Endothelial cell of umbilical vein (primary cell): ENCODE results near the gene CFD. TPM values are rescaled to one million over a fixed set of nuclear protein-coding genes. Genes with fewer than 3 reads are reported as not detected.

Experiments
- BruUV-seq: library from RNA; stranded (reverse); fragments of 400-500 nt; replicated peaks from 2 replicates; lab custom pipeline; 2021; lab: Mats Ljungman, UMichigan
- CTCF ChIA-PET: fragments of 300-600, 350-600 bp; sonication (Branson Sonifier 250); formaldehyde crosslinking; loops from one replicate; lab custom pipeline; 2021; ENCODE audit warnings: antibody characterized with exemption, inconsistent platforms; lab: Charles Lee
- POLR2A ChIA-PET: fragments of 300-600, 350-600 bp; sonication (Branson Sonifier 250); formaldehyde crosslinking; loops from one replicate; lab custom pipeline; 2021; ENCODE audit warnings: antibody characterized with exemption, inconsistent platforms; lab: Charles Lee
- DNase-seq: peaks from one replicate; pipeline ENCODE4 v3.0.0-alpha.2; 2011; ENCODE audit warnings: low read depth, low spot score
- FAIRE-seq: peaks from 2 replicates; lab custom pipeline; 2011; peaks lifted over from hg19 to GRCh38; lab: Jason Lieb, UNC
- H2AFZ ChIP-seq: 2 replicates; pipeline ENCODE4 v1.6.0; 2012; ENCODE audit warnings: low read depth, low read length, control low read depth, inconsistent platforms
- H3K27ac ChIP-seq: 2 replicates; pipeline ENCODE4 v1.5.1; 2011; ENCODE audit warnings: low read depth, mild to moderate bottlenecking, control low read depth, low read length, moderate library complexity; ENCODE audit not compliant: insufficient read depth
- H3K27me3 ChIP-seq, 2 experiments: 2 replicates each; pipeline versions ENCODE4 v1.6.0 to v1.6.1; 2011; ENCODE audit warnings: low read length in 2 of 2, mixed read lengths in 1 of 2; ENCODE audit not compliant: control insufficient read depth in 2 of 2, insufficient read depth in 2 of 2
- H3K36me3 ChIP-seq, 2 experiments: 2 replicates in 1 of 2; 3 replicates in 1 of 2; pipeline ENCODE4 v1.5.1; 2011; ENCODE audit warnings: low read length in 2 of 2, mild to moderate bottlenecking in 1 of 2, moderate library complexity in 1 of 2; ENCODE audit not compliant: control insufficient read depth in 2 of 2, insufficient read depth in 2 of 2; ENCODE audit errors: extremely low read depth in 1 of 2
- H3K4me1 ChIP-seq: 3 replicates; pipeline ENCODE4 v1.5.1; 2011; ENCODE audit warnings: mild to moderate bottlenecking, low read length; ENCODE audit not compliant: control insufficient read depth, insufficient read depth; ENCODE audit errors: extremely low read depth
- H3K4me2 ChIP-seq: 2 replicates; pipeline ENCODE4 v1.6.1; 2011; ENCODE audit warnings: low read length, control low read depth, mixed read lengths; ENCODE audit not compliant: insufficient read depth
- H3K4me3 ChIP-seq, 3 experiments: fragments of 200-600 bp in 1 of 3; sonication (generic), shearing (Covaris generic) in 1 of 3; replicated peaks in 1 of 3; 2 replicates each; pipeline ENCODE4 v1.5.1; 2011 to 2016; ENCODE audit warnings: control low read depth in 3 of 3, low read length in 3 of 3, mild to moderate bottlenecking in 2 of 3, inconsistent platforms in 1 of 3, low read depth in 1 of 3, moderate library complexity in 1 of 3; ENCODE audit not compliant: insufficient read depth in 1 of 3
- H3K79me2 ChIP-seq: 2 replicates; pipeline ENCODE4 v1.6.0; 2012; ENCODE audit warnings: low read length, inconsistent platforms; ENCODE audit not compliant: control insufficient read depth, insufficient read depth
- H3K9ac ChIP-seq: replicated peaks from 2 replicates; pipeline ENCODE3; 2011; ENCODE audit warnings: low read length, control low read depth; ENCODE audit not compliant: insufficient read depth; ENCODE audit errors: extremely low read depth
- H3K9me1 ChIP-seq: replicated peaks from 3 replicates; pipeline ENCODE4 v1.6.0; 2011; ENCODE audit warnings: mild to moderate bottlenecking, low read length; ENCODE audit not compliant: control insufficient read depth, insufficient read depth; ENCODE audit errors: extremely low read depth
- H3K9me3 ChIP-seq: replicated peaks from 2 replicates; pipeline ENCODE4 v1.5.1; 2012; ENCODE audit warnings: low read length, inconsistent platforms; ENCODE audit not compliant: control insufficient read depth, insufficient read depth
- H4K20me1 ChIP-seq: replicated peaks from 2 replicates; pipeline ENCODE3; 2011; ENCODE audit warnings: mild to moderate bottlenecking, low read length; ENCODE audit not compliant: control insufficient read depth, insufficient read depth; ENCODE audit errors: extremely low read depth
- EZH2 ChIP-seq: IDR thresholded peaks from 2 replicates; pipeline ENCODE4 v1.6.1; 2012; ENCODE audit warnings: borderline replicate concordance, low read depth, mild to moderate bottlenecking, moderate library complexity, low read length, inconsistent platforms; ENCODE audit not compliant: severe bottlenecking
- FOS ChIP-seq: IDR thresholded peaks from 2 replicates; pipeline ENCODE4 v1.6.1; 2011; ENCODE audit warnings: mild to moderate bottlenecking, low read length, moderate library complexity, borderline replicate concordance; ENCODE audit not compliant: insufficient read depth
- GATA2 ChIP-seq: IDR thresholded peaks from 2 replicates; pipeline ENCODE4 v1.7.0; 2011; ENCODE audit warnings: low read depth, mild to moderate bottlenecking, moderate library complexity, mixed read lengths, low read length; ENCODE audit not compliant: insufficient read length, insufficient read depth
- JUN ChIP-seq: IDR thresholded peaks from 2 replicates; pipeline ENCODE4 v1.6.1; 2011; ENCODE audit warnings: borderline replicate concordance, low read depth; ENCODE audit not compliant: insufficient read length, insufficient read depth
- MYC ChIP-seq: IDR thresholded peaks from one replicate; pipeline ENCODE4 v1.6.1; 2011; ENCODE audit warnings: mild to moderate bottlenecking, low read depth, low read length
- POLR2A ChIP-seq: IDR thresholded peaks from 2 replicates; pipeline ENCODE4 v1.6.1; 2012; ENCODE audit warnings: low read depth, mild to moderate bottlenecking, control low read depth, low read length
- POLR2AphosphoS5 ChIP-seq: IDR thresholded peaks from 2 replicates; pipeline ENCODE4 v1.6.1; 2012; ENCODE audit warnings: low read depth, mild to moderate bottlenecking, control low read depth, low read length, moderate library complexity; ENCODE audit not compliant: insufficient read depth
- dilution Hi-C: fragments of 300-500 bp; cut with MboI; formaldehyde crosslinking; loops from one replicate; pipeline ENCODE4 v1.15.0; 2019; ENCODE audit warnings: low sequenced_read_pairs; ENCODE audit not compliant: extremely low pct_ligation_motif_present
- intact Hi-C: fragments of 100-400 bp; cut with micrococcal nuclease; formaldehyde crosslinking; loops from one replicate; pipeline ENCODE4 v1.10.0; 2022
- polyA plus RNA-seq, 4 experiments: library from polyadenylated mRNA; depleted of rRNA in 3 of 4; stranded (reverse) in 3 of 4; unstranded in 1 of 4; fragments of >200 nt; gene quantifications; 2 replicates each; pipeline versions ENCODE4 v1.2.1 to v1.2.3, GENCODE V29; 2011 to 2012; ENCODE audit warnings: missing spikeins in 1 of 4
- total RNA-seq: library from RNA; stranded (reverse); gene quantifications from 2 replicates; pipeline ENCODE4 v1.2.3, GENCODE V29; 2021
- TF ChIP-seq, protein P1 (sequence below), 2 donors: IDR thresholded peaks; 1 replicate in 1 of 2; 2 replicates in 1 of 2; pipeline ENCODE4 v1.5.1; 2011; ENCODE audit warnings: low read length in 2 of 2, mild to moderate bottlenecking in 2 of 2, moderate library complexity in 2 of 2, control low read depth in 1 of 2, inconsistent platforms in 1 of 2, low read depth in 1 of 2; ENCODE audit not compliant: insufficient read depth in 1 of 2; ENCODE audit errors: extremely low read depth in 1 of 2
- TF ChIP-seq, protein P2 (sequence below): IDR thresholded peaks from 2 replicates; pipeline ENCODE4 v1.6.1; 2011; ENCODE audit not compliant: insufficient read depth, insufficient read length

The CFD gene
- total and polyA plus RNA-seq, 2 donors (not counting 3 experiments of a cell fraction or from before 2014, with no cell fraction given): 0.25 to 0.40 TPM

DNA sequence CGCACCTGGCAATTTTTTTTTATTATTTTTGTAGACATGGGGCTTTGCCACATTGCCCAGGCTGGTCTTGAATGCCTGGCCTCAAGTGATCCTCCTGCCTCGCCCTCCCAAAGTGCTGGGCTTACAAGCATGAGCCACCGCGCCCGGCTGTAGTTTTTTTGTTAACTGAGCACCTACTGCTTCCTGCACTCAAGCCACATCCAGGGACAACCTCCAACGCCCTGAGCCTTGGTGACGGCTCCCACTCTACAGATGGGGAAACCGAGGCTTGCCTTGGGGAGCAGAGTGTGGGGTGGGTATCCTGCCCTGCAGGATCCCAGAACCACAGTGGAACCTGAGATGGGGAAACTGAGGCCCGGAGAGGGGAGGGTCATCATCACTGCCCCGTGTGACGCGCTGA lies 4.3 kb upstream of the CFD start:
- DNase-seq (no peak), FAIRE-seq (no peak)
- Histone ChIP-seq H3K4me3 (no peak overlapping the region), H3K9ac (no peak overlapping the region), H4K20me1 (no peaks in the 10 kb centered on the region), H3K79me2 (no peaks in the 10 kb centered on the region), H2AFZ (no peak overlapping the region), H3K36me3 (no peaks in the 10 kb centered on the region), H3K27ac (no peak overlapping the region), H3K27me3 (peaks cover 0 to 2% of the 10 kb centered on the region in 2 experiments), H3K9me1 (no peaks in the 10 kb centered on the region), H3K4me2 (no peak overlapping the region), H3K4me1 (no peaks in the 10 kb centered on the region), H3K9me3 (no peaks in the 10 kb centered on the region)
- TF ChIP-seq JUN: no peak
- TF ChIP-seq POLR2AphosphoS5: no peak
- TF ChIP-seq GATA2: no peak
- no peak for TF ChIP-seq FOS
- TF ChIP-seq EZH2: no peak
- TF ChIP-seq, protein P1, sequence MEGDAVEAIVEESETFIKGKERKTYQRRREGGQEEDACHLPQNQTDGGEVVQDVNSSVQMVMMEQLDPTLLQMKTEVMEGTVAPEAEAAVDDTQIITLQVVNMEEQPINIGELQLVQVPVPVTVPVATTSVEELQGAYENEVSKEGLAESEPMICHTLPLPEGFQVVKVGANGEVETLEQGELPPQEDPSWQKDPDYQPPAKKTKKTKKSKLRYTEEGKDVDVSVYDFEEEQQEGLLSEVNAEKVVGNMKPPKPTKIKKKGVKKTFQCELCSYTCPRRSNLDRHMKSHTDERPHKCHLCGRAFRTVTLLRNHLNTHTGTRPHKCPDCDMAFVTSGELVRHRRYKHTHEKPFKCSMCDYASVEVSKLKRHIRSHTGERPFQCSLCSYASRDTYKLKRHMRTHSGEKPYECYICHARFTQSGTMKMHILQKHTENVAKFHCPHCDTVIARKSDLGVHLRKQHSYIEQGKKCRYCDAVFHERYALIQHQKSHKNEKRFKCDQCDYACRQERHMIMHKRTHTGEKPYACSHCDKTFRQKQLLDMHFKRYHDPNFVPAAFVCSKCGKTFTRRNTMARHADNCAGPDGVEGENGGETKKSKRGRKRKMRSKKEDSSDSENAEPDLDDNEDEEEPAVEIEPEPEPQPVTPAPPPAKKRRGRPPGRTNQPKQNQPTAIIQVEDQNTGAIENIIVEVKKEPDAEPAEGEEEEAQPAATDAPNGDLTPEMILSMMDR (IDR thresholded peaks at IDR 0.05; ENCODE audit: extremely low read depth in 1 of 2, insufficient read depth in 1 of 2, low read depth in 1 of 2, low read length in 2 of 2): no peak
- TF ChIP-seq MYC: no peak
- TF ChIP-seq POLR2A: no peak
- TF ChIP-seq, protein P2, sequence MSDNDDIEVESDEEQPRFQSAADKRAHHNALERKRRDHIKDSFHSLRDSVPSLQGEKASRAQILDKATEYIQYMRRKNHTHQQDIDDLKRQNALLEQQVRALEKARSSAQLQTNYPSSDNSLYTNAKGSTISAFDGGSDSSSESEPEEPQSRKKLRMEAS: no peak
- ChIA-PET POLR2A (no interaction called here), CTCF (no interaction called here)
- intact Hi-C loops: no loop called here
- dilution Hi-C loops: no loop called here
- no TSS peak for BruUV-seq
